ENCODE results near the gene SPARCL1. TPM values are rescaled to one million over a fixed set of nuclear protein-coding genes. Genes with fewer than 3 reads are reported as not detected.

Gene SPARCL1
- total RNA-seq, 1 experiment from 2014 or later, result 0.85 TPM

GRCh38 chr4:87560802-87561201 lies 31.6 kb upstream of the SPARCL1 start:
- Mint-ChIP-seq H3K36me3 (no peaks in the 10 kb centered on the region), H3K4me1 (peaks cover 7% of the 10 kb centered on the region), H3K27ac (no peak overlapping the region), H3K9me3 (peaks cover 4% of the 10 kb centered on the region; the same call in 1 of the 2 replicates), H3K4me3 (no peak overlapping the region), H3K27me3 (ENCODE audit: low read depth) (no peaks in the 10 kb centered on the region)
- no peak for DNase-seq (ENCODE audit: low spot score)
- POLR2A ChIA-PET, result no interaction called here
- TF ChIP-seq ZSCAN18 (CRISPR knock-in tag; IDR thresholded peaks at IDR 0.05), result no peak
- no peak for ATAC-seq
- CTCF ChIA-PET, result interaction anchor here (1.0 to 2.0 kb wide), 2 partner anchors 17 to 277 kb away, joined by 3 to 6 read pairs; no protein-coding TSS in a partner anchor

GRCh38 chr4:87559090-87559837 lies 30.1 kb upstream of the SPARCL1 start:
- no peaks in the 10 kb centered on the region for H3K36me3 Mint-ChIP-seq
- no peak for TF ChIP-seq ETV6 (CRISPR knock-in tag; IDR thresholded peaks at IDR 0.05)
- DNase-seq (ENCODE audit: low spot score) (peak; percentile 22), ATAC-seq (peak; percentile 99)
- CTCF ChIA-PET, result interaction anchor here (1.1 to 2.0 kb wide), 2 partner anchors 15 to 289 kb away, joined by 3 to 6 read pairs; no protein-coding TSS in a partner anchor
- H3K9me3 Mint-ChIP-seq, result peaks cover 4% of the 10 kb centered on the region; the same call in 1 of the 2 replicates
- POLR2A ChIA-PET, result interaction anchor here (0.7 kb wide), 1 partner anchor 1102 kb away, joined by 7 read pairs; no protein-coding TSS in a partner anchor
- H3K4me1 Mint-ChIP-seq, result peaks cover 6% of the 10 kb centered on the region
- H3K27me3 Mint-ChIP-seq (ENCODE audit: low read depth), result no peaks in the 10 kb centered on the region
- no peak overlapping the region for H3K27ac Mint-ChIP-seq
- no peak overlapping the region for H3K4me3 Mint-ChIP-seq

GRCh38 chr4:87557348-87557747 lies 28.2 kb upstream of the SPARCL1 start:
- Mint-ChIP-seq H3K27me3 (ENCODE audit: low read depth) (no peaks in the 10 kb centered on the region), H3K27ac (no peak overlapping the region), H3K4me3 (no peak overlapping the region), H3K9me3 (peaks cover 4% of the 10 kb centered on the region; the same call in 1 of the 2 replicates), H3K4me1 (peaks cover 6% of the 10 kb centered on the region), H3K36me3 (no peaks in the 10 kb centered on the region)
- POLR2A ChIA-PET, result no interaction called here
- ATAC-seq (no peak), DNase-seq (ENCODE audit: low spot score) (no peak)
- TF ChIP-seq STAT6 (CRISPR knock-in tag; conservative IDR thresholded peaks at IDR 0.05; ENCODE audit: low read depth) (no peak), TEAD4 (CRISPR knock-in tag; IDR thresholded peaks at IDR 0.05) (no peak), E2F5 (CRISPR knock-in tag; IDR thresholded peaks at IDR 0.05) (no peak), ZNF219 (CRISPR knock-in tag; IDR thresholded peaks at IDR 0.05; ENCODE audit: borderline replicate concordance) (no peak), ZNF512 (CRISPR knock-in tag; IDR thresholded peaks at IDR 0.05; ENCODE audit: borderline replicate concordance) (no peak), ATF3 (CRISPR knock-in tag; conservative IDR thresholded peaks at IDR 0.05) (no peak), GABPB1 (CRISPR knock-in tag; IDR thresholded peaks at IDR 0.05) (no peak), CBFB (CRISPR knock-in tag; IDR thresholded peaks at IDR 0.05; ENCODE audit: low read depth) (no peak), ZBTB21 (CRISPR knock-in tag; IDR thresholded peaks at IDR 0.05; ENCODE audit: borderline replicate concordance) (no peak)
- CTCF ChIA-PET, result interaction anchor here (0.8 to 1.3 kb wide), 3 partner anchors 13 to 291 kb away, joined by 3 read pairs; no protein-coding TSS in a partner anchor
